PC-9 (cell line): ENCODE results near the gene LNX2. TPM values are rescaled to one million over a fixed set of nuclear protein-coding genes. Genes with fewer than 3 reads are reported as not detected.

Experiments
- BruUV-seq: library from RNA; stranded (reverse); fragments of 400-500 nt; replicated peaks from 2 replicates; lab custom pipeline; 2021; lab: Mats Ljungman, UMichigan
- CTCF ChIA-PET: fragments of 300-600 bp; sonication (Branson Sonifier 250); formaldehyde crosslinking; loops from one replicate; lab custom pipeline; 2022; ENCODE audit warnings: antibody characterized with exemption; lab: Charles Lee
- POLR2A ChIA-PET: fragments of 300-600 bp; sonication (Branson Sonifier 250); formaldehyde crosslinking; loops from one replicate; lab custom pipeline; 2022; ENCODE audit warnings: antibody characterized with exemption; ENCODE audit not compliant: unreplicated experiment; lab: Charles Lee
- DNase-seq, 2 experiments: peaks; one replicate each; pipeline versions ENCODE4 v3.0.0 to v3.0.0-alpha.2; 2015 to 2022; ENCODE audit warnings: mixed read lengths in 1 of 2
- H2AFZ ChIP-seq: fragments of 200-600 bp; sonication (generic); 2 replicates; pipeline ENCODE4 v1.8.1; 2017; ENCODE audit warnings: antibody characterized with exemption
- H3F3A ChIP-seq: fragments of 200-600 bp; sonication (generic); 2 replicates; pipeline ENCODE4 v1.8.1; 2017; ENCODE audit warnings: antibody characterized with exemption, mild to moderate bottlenecking, low read depth; ENCODE audit not compliant: insufficient read depth
- H3K27ac ChIP-seq: fragments of 200-600 bp; sonication (generic); 2 replicates; pipeline ENCODE4 v1.6.1; 2016; ENCODE audit warnings: mixed run types
- H3K27me3 ChIP-seq: fragments of 200-600 bp; sonication (generic); 2 replicates; pipeline ENCODE4 v1.6.1; 2016; ENCODE audit warnings: low read depth, mixed run types; ENCODE audit not compliant: insufficient read depth
- H3K36me3 ChIP-seq: fragments of 200-600 bp; sonication (generic); 2 replicates; pipeline ENCODE4 v1.6.1; 2016; ENCODE audit warnings: low read depth, mixed run types
- H3K4me1 ChIP-seq: fragments of 200-600 bp; sonication (generic); replicated peaks from 2 replicates; pipeline ENCODE4 v1.6.1; 2016; ENCODE audit warnings: mixed run types; ENCODE audit not compliant: insufficient read depth
- H3K4me2 ChIP-seq: fragments of 200-600 bp; sonication (generic); 2 replicates; pipeline ENCODE4 v1.6.1; 2017; ENCODE audit warnings: mixed run types
- H3K4me3 ChIP-seq: fragments of 200-600 bp; sonication (generic); 2 replicates; pipeline ENCODE4 v1.6.1; 2016; ENCODE audit warnings: mixed run types
- H3K79me2 ChIP-seq: fragments of 200-600 bp; sonication (generic); 2 replicates; pipeline ENCODE4 v1.6.1; 2017; ENCODE audit warnings: low read depth, mixed run types
- H3K9me2 ChIP-seq: fragments of 200-600 bp; sonication (generic); 2 replicates; pipeline ENCODE4 v1.8.1; 2017; ENCODE audit warnings: mild to moderate bottlenecking; ENCODE audit not compliant: insufficient read depth
- H3K9me3 ChIP-seq: fragments of 200-600 bp; sonication (generic); 2 replicates; pipeline ENCODE4 v1.8.1; 2016; ENCODE audit warnings: low read depth; ENCODE audit not compliant: insufficient read depth
- H4K20me1 ChIP-seq: fragments of 200-600 bp; sonication (generic); 2 replicates; pipeline ENCODE4 v1.8.1; 2017; ENCODE audit not compliant: insufficient read depth
- EZH2 ChIP-seq: fragments of 200-600 bp; sonication (generic); IDR thresholded peaks from 2 replicates; pipeline ENCODE4 v1.8.0; 2017; ENCODE audit warnings: antibody characterized with exemption, low read depth
- intact Hi-C: fragments of 100-400 bp; cut with micrococcal nuclease; formaldehyde crosslinking; loops from one replicate; pipeline ENCODE4 v1.10.0; 2022; ENCODE audit not compliant: unreplicated experiment
- total RNA-seq: library from RNA; stranded (reverse); gene quantifications from 2 replicates; pipeline ENCODE4 v1.2.3, GENCODE V29; 2021
- TF ChIP-seq, protein P1 (sequence below): fragments of 200-600 bp; sonication (generic); conservative IDR thresholded peaks from 2 replicates; pipeline ENCODE4 v1.6.1; 2017; ENCODE audit warnings: mixed run types, antibody characterized with exemption, mild to moderate bottlenecking, moderate library complexity

The LNX2 gene
- total RNA-seq, 1 experiment from 2014 or later: 7.0 TPM

DNA sequence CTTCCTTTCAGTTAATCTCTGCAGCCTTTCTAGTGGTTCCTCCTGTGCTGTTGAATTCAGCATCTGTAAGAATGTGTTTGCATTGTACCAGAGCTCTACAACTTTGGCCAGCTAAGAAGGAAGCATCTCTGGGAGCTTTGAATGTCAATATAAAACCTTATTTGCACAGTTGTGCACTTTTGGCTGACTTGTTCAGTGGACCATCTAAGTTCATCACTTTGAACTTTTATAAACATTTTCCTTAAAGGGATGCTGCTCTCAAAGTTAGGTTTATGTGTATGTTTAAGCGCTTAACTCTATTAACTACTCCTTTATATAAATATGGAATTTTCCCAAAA is 16.9 kb upstream of the LNX2 start:
- Histone ChIP-seq H3K9me3 (no peaks in the 10 kb centered on the region), H3F3A (no peaks in the 10 kb centered on the region), H3K4me1 (no peaks in the 10 kb centered on the region), H3K27ac (no peak overlapping the region), H3K4me3 (no peak overlapping the region), H3K79me2 (peaks cover 70% of the 10 kb centered on the region), H3K9me2 (no peaks in the 10 kb centered on the region), H3K36me3 (peaks cover 12% of the 10 kb centered on the region; the same call in 1 of the 2 replicates), H4K20me1 (peaks cover 31% of the 10 kb centered on the region), H3K27me3 (no peaks in the 10 kb centered on the region), H2AFZ (no peak overlapping the region), H3K4me2 (no peak overlapping the region)
- TF ChIP-seq, protein P1, sequence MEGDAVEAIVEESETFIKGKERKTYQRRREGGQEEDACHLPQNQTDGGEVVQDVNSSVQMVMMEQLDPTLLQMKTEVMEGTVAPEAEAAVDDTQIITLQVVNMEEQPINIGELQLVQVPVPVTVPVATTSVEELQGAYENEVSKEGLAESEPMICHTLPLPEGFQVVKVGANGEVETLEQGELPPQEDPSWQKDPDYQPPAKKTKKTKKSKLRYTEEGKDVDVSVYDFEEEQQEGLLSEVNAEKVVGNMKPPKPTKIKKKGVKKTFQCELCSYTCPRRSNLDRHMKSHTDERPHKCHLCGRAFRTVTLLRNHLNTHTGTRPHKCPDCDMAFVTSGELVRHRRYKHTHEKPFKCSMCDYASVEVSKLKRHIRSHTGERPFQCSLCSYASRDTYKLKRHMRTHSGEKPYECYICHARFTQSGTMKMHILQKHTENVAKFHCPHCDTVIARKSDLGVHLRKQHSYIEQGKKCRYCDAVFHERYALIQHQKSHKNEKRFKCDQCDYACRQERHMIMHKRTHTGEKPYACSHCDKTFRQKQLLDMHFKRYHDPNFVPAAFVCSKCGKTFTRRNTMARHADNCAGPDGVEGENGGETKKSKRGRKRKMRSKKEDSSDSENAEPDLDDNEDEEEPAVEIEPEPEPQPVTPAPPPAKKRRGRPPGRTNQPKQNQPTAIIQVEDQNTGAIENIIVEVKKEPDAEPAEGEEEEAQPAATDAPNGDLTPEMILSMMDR: no peak
- no peak for TF ChIP-seq EZH2
- no peak for DNase-seq
- no TSS peak for BruUV-seq
- CTCF ChIA-PET: no interaction called here
- POLR2A ChIA-PET: no interaction called here
- intact Hi-C loops: no loop called here

DNA sequence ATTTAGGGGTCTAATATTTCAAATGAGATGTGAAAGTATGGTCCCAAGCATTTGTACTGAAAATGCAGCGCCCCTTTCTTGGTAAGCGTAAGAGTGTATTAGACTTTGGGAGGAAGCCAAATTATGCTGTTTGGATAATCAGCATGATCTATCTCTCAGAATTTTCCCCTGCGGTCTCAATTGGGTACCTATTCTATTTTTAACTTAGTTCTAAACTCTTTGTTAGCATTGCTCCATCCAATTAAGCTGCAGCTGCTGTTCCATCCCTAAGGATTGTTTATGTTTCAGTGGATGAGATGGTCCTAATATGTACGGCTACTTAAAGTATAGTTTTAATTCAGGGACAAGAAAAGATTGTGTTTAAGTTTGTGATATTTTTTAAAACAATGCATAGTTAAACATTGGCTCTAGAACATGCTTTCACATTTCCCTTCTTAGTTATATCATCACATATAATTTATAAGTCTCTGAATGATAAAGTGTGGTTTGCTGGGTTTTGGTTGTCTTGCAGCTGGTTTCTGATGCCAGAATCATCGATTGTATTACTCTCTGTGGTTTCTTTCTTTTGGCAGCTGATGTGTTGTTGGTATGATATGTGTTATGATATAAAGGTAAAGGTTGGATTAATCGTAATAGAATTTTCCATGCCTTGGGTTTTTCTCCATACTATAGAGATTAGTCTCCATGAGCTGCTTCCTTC is 16.4 kb upstream of the LNX2 start:
- H2AFZ ChIP-seq: no peak overlapping the region
- no peak overlapping the region for H3K4me2 ChIP-seq
- POLR2A ChIA-PET: no interaction called here
- intact Hi-C loops: no loop called here
- H3K36me3 ChIP-seq: peaks cover 12% of the 10 kb centered on the region; the same call in 1 of the 2 replicates
- H3K4me3 ChIP-seq: no peak overlapping the region
- H3K27ac ChIP-seq: no peak overlapping the region
- no peaks in the 10 kb centered on the region for H3K9me2 ChIP-seq
- DNase-seq: no peak
- CTCF ChIA-PET: no interaction called here
- H3K9me3 ChIP-seq: no peaks in the 10 kb centered on the region
- peaks cover 65% of the 10 kb centered on the region for H3K79me2 ChIP-seq
- no peak for TF ChIP-seq EZH2
- TF ChIP-seq, protein P1: no peak
- H3K27me3 ChIP-seq: no peaks in the 10 kb centered on the region
- H4K20me1 ChIP-seq: peaks cover 36% of the 10 kb centered on the region
- H3K4me1 ChIP-seq: no peaks in the 10 kb centered on the region
- BruUV-seq: no TSS peak
- H3F3A ChIP-seq: no peaks in the 10 kb centered on the region

DNA sequence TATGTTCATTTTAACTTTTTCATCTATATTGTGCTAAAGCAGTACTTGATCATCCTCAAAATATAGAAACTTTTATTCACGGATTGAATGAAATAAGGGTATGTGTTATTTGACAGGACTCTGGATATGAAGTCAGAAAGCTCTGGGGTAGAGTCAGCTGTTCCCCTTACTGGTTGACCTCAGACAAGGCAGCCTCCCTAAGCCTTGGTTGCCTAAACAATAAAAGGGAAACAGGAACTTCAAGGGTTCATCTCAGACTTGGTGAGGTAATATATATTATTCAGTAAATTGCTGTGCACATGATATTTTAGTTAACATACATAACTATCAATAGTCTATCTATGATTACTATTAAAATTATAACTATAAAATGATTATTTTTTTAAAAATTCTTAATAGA is 14.9 kb upstream of the LNX2 start:
- Histone ChIP-seq H3F3A (no peaks in the 10 kb centered on the region), H3K4me1 (no peaks in the 10 kb centered on the region), H2AFZ (no peak overlapping the region), H3K27me3 (no peaks in the 10 kb centered on the region), H3K27ac (no peak overlapping the region), H3K4me3 (no peak overlapping the region), H3K9me2 (no peaks in the 10 kb centered on the region), H4K20me1 (peaks cover 44% of the 10 kb centered on the region), H3K36me3 (peaks cover 10% of the 10 kb centered on the region; the same call in 1 of the 2 replicates), H3K79me2 (peaks cover 62% of the 10 kb centered on the region), H3K4me2 (no peak overlapping the region), H3K9me3 (no peaks in the 10 kb centered on the region)
- BruUV-seq: no TSS peak
- DNase-seq: no peak
- intact Hi-C loops: no loop called here
- POLR2A ChIA-PET: interaction anchor here (0.7 kb wide), 1 partner anchor 8 kb away, joined by 3 read pairs; no protein-coding TSS in a partner anchor
- TF ChIP-seq EZH2: no peak
- TF ChIP-seq, protein P1: no peak
- CTCF ChIA-PET: no interaction called here
